ENCODE measurements around the gene CDYL2. TPM values are rescaled to one million over a fixed set of nuclear protein-coding genes. Genes with fewer than 3 reads are reported as not detected.

Gene CDYL2
- total and polyA plus RNA-seq, 7 donors, result 1.2 to 8.8 (median 2.5) TPM

DNA sequence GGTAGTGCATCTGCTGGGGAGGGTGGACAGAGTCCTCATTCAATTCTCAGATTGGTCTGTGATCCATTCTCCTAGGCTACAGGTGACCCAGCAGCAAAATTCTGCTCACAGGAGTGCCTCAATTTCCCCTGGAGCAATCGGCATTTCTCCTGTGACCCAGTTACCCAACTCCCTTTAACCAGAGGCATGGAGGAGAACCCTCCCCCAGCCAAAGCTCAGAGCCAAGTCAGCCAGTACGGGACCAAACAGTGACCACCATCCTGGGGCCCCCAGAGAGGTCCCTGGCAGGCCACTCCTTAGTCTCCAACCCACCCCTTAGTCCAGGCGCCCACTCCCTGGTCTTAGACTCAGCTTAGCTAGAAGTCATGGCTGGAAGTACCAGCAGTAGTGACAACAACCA, 188.0 kb downstream of the CDYL2 start:
- DNase-seq, result no peak
- TF ChIP-seq EP300 (IDR thresholded peaks at IDR 0.05) (no peak), POLR2A (IDR thresholded peaks at IDR 0.05) (no peak), POLR2AphosphoS5 (IDR thresholded peaks at IDR 0.05) (no peak)
- TF ChIP-seq, protein P1, sequence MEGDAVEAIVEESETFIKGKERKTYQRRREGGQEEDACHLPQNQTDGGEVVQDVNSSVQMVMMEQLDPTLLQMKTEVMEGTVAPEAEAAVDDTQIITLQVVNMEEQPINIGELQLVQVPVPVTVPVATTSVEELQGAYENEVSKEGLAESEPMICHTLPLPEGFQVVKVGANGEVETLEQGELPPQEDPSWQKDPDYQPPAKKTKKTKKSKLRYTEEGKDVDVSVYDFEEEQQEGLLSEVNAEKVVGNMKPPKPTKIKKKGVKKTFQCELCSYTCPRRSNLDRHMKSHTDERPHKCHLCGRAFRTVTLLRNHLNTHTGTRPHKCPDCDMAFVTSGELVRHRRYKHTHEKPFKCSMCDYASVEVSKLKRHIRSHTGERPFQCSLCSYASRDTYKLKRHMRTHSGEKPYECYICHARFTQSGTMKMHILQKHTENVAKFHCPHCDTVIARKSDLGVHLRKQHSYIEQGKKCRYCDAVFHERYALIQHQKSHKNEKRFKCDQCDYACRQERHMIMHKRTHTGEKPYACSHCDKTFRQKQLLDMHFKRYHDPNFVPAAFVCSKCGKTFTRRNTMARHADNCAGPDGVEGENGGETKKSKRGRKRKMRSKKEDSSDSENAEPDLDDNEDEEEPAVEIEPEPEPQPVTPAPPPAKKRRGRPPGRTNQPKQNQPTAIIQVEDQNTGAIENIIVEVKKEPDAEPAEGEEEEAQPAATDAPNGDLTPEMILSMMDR (IDR thresholded peaks at IDR 0.05), result no peak
- Histone ChIP-seq H3K27ac (no peak overlapping the region), H3K36me3 (no peaks in the 10 kb centered on the region), H3K9me3 (no peaks in the 10 kb centered on the region), H3K27me3 (no peaks in the 10 kb centered on the region), H3K4me1 (no peaks in the 10 kb centered on the region), H3K4me3 (no peak overlapping the region)
- WGBS, 2 donors, result 93 to 98% methylated on average over 3 of the region's 3 CpGs
- intact Hi-C loops (cut with DNase I), result no loop called here

DNA sequence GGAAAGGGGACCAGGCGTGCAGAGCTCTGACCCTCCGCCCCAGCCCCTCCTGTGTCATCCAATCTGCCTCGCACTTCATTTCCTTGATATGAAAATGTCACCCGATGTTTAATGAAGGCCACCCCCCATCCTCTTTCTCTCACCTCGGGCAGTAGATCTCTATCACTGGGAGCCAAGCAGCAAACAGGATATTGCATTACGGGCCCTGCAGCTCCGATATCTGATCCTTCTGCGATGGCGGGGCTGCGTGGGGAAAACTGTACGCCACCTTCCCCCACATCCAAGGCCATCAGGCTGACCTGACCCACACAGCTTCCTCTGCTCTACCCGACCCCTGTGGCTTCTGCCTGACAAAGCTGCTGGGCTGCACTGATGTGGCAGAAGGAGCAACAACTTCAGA, 188.7 kb downstream of the CDYL2 start:
- no peaks in the 10 kb centered on the region for H3K36me3 ChIP-seq
- no peaks in the 10 kb centered on the region for H3K9me3 ChIP-seq
- WGBS, 2 donors, result 91 to 93% methylated on average over 12 of the region's 12 CpGs
- intact Hi-C loops (cut with DNase I), result no loop called here
- no peak overlapping the region for H3K4me3 ChIP-seq
- no peaks in the 10 kb centered on the region for H3K27me3 ChIP-seq
- TF ChIP-seq, protein P1 (IDR thresholded peaks at IDR 0.05), result no peak
- TF ChIP-seq POLR2A (IDR thresholded peaks at IDR 0.05) (no peak), EP300 (IDR thresholded peaks at IDR 0.05) (no peak), POLR2AphosphoS5 (IDR thresholded peaks at IDR 0.05) (no peak)
- no peaks in the 10 kb centered on the region for H3K4me1 ChIP-seq
- no peak for DNase-seq
- H3K27ac ChIP-seq, result no peak overlapping the region

DNA sequence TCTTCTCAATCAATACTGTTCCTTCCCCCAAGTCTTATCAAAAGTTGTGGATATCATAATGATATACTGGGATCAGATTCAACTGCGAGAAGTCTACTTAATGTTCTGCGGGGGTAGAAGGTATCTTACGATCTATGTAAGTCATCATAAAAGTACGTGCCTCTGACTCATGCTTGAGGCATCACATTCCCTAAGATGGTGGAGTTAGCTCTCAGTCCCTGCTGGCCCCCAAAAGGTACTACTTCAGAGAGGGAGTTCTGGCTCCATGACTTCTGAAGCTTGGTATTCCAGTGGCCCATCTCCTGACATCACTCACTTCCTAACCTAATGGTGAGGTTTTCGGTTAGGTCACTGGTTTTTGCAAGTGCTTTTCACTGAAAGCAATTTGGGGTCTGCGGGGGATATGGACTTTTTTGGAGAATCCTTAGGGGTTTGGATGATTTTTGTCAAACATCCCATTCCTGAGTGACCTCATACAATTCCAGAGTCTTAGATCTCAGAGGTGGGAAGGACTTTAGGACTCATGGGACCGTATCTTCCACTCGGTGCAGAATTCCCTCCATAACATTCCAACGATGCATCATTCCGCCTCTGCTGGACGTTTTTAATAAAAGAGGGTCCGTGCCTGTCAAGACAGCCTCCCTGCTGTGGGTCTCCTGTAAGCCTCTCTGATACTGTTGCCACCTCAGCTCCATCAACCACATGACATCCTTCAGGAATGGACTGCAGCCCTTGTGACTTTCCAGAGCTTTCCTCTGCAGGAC, 189.3 kb downstream of the CDYL2 start:
- no peak overlapping the region for H3K27ac ChIP-seq
- H3K4me3 ChIP-seq, result no peak overlapping the region
- no peaks in the 10 kb centered on the region for H3K9me3 ChIP-seq
- 94 to 96% methylated on average over 12 of the region's 12 CpGs for WGBS, 2 donors
- no peak for DNase-seq
- H3K4me1 ChIP-seq, result no peaks in the 10 kb centered on the region
- H3K36me3 ChIP-seq, result no peaks in the 10 kb centered on the region
- no peaks in the 10 kb centered on the region for H3K27me3 ChIP-seq
- no peak for TF ChIP-seq EP300 (IDR thresholded peaks at IDR 0.05)
- TF ChIP-seq, protein P1 (IDR thresholded peaks at IDR 0.05), result no peak
- intact Hi-C loops (cut with DNase I), result no loop called here

DNA sequence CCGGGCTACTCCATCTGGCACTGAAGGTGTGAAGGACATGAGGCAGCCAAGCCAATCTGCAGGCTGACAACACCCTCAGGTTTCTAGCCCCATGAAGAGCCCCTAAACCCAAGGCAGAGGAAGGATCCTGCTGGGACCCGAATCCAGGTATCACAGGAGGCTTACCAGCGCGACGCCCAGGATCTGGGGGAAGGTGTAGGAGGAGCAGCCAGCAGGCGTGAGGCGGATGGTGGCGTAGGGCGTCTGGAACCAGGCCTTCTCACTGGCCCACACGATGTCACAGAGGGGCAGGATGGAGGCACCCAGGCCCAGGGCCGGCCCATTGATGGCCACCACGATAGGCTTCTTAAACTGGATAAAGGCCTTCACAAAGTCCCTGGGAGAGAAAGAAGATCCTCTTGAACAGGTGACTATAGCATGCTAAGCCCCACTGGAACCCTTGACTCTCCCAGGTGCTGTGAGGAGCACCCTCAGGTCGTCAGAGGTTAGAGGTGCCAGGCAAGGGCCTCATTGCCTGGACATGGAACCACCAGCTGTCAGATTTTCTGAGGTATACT, 191.9 kb downstream of the CDYL2 start:
- no peak overlapping the region for H3K4me3 ChIP-seq
- H3K4me1 ChIP-seq, result no peaks in the 10 kb centered on the region
- 91 to 96% methylated on average over 13 of the region's 13 CpGs for WGBS, 2 donors
- no peaks in the 10 kb centered on the region for H3K36me3 ChIP-seq
- TF ChIP-seq POLR2AphosphoS5 (IDR thresholded peaks at IDR 0.05) (no peak), EP300 (IDR thresholded peaks at IDR 0.05) (no peak), POLR2A (IDR thresholded peaks at IDR 0.05) (no peak)
- TF ChIP-seq, protein P1 (IDR thresholded peaks at IDR 0.05), result no peak
- H3K9me3 ChIP-seq, result no peaks in the 10 kb centered on the region
- intact Hi-C loops (cut with DNase I), result no loop called here
- DNase-seq, result no peak
- H3K27ac ChIP-seq, result no peak overlapping the region
- no peaks in the 10 kb centered on the region for H3K27me3 ChIP-seq
